A549 (cell line): ENCODE data around the gene ABCG4. TPM values are rescaled to one million over a fixed set of nuclear protein-coding genes. Genes with fewer than 3 reads are reported as not detected.
"Not testable (repeated sequence)": the region's sequence is repeated elsewhere in the genome, so short reads cannot be mapped to it uniquely, and the experiment has no call there.

Source experiments
- ATAC-seq, 2 experiments: fragments of 200-7000 bp in 1 of 2; fragments of >200 bp in 1 of 2; cut with Nextera tagmentation in 1 of 2; cut with Tn5 transposase in 1 of 2; 3 replicates each; pipeline versions ENCODE4 v1.8.0 to v1.9.1; 2018 to 2020; ENCODE audit warnings: mild to moderate bottlenecking in 1 of 2, moderate library complexity in 1 of 2
- CTCF ChIA-PET: fragments of 300-600 bp; sonication (Branson Sonifier 250); formaldehyde crosslinking; extraction: SDS; loops from one replicate; lab custom pipeline; 2021; ENCODE audit warnings: antibody characterized with exemption, inconsistent platforms; lab: Yijun Ruan, JAX
- POLR2A ChIA-PET: fragments of 350-600 bp; formaldehyde crosslinking; extraction: SDS; loops from one replicate; lab custom pipeline; 2021; ENCODE audit warnings: antibody characterized with exemption, inconsistent platforms; lab: Yijun Ruan, JAX
- DNase-seq, 2 experiments: peaks; one replicate each; pipeline versions ENCODE4 v3.0.0 to v3.0.0-alpha.2; 2011 to 2016; ENCODE audit warnings: low read depth in 1 of 2, low spot score in 1 of 2
- FAIRE-seq: peaks from 2 replicates; lab custom pipeline; 2011; peaks lifted over from hg19 to GRCh38; lab: Jason Lieb, UNC
- H3K27ac ChIP-seq, 2 experiments: fragments of >200 bp; sonication (Bioruptor Twin); formaldehyde crosslinking; 3 replicates each; pipeline ENCODE4 v1.5.1; 2016 to 2017
- H3K4me1 ChIP-seq: fragments of >200 bp; sonication (Bioruptor Twin); formaldehyde crosslinking; 3 replicates; pipeline ENCODE4 v1.6.1; 2016
- H3K4me2 ChIP-seq: fragments of >200 bp; sonication (Bioruptor Twin); formaldehyde crosslinking; 3 replicates; pipeline ENCODE4 v1.6.1; 2016
- H3K4me3 ChIP-seq: fragments of >200 bp; sonication (Bioruptor Twin); formaldehyde crosslinking; 3 replicates; pipeline ENCODE4 v1.5.1; 2016
- H3K9me3 ChIP-seq: fragments of >200 bp; sonication (Bioruptor Twin); formaldehyde crosslinking; 3 replicates; pipeline ENCODE4 v1.6.1; 2016
- CTCF ChIP-seq: fragments of >200 bp; sonication (Bioruptor Twin); formaldehyde crosslinking; IDR thresholded peaks from 3 replicates; pipeline ENCODE4 v1.5.1; 2016
- EHMT2 ChIP-seq: fragments of 200-600 bp; sonication (generic); IDR thresholded peaks from 2 replicates; pipeline ENCODE4 v1.6.1; 2016; ENCODE audit warnings: antibody characterized with exemption, low read depth, mild to moderate bottlenecking, moderate library complexity
- FOSB ChIP-seq: fragments of 250-450 bp; sonication (Bioruptor Pico); IDR thresholded peaks from 2 replicates; pipeline ENCODE4 v1.5.0; 2020; ENCODE audit warnings: mild to moderate bottlenecking, moderate library complexity
- HDAC2 ChIP-seq: fragments of 200-600 bp; sonication (generic); IDR thresholded peaks from 2 replicates; pipeline ENCODE4 v1.6.1; 2016
- JUN ChIP-seq, 2 experiments: fragments of >200 bp; sonication (Bioruptor Twin); formaldehyde crosslinking; IDR thresholded peaks; 2 replicates in 1 of 2; 3 replicates in 1 of 2; pipeline ENCODE4 v1.6.1; 2016 to 2017
- KDM1A ChIP-seq: fragments of 200-600 bp; sonication (generic); IDR thresholded peaks from 2 replicates; pipeline ENCODE4 v1.6.1; 2016; ENCODE audit warnings: low read depth, mild to moderate bottlenecking
- KDM5A ChIP-seq: fragments of 200-600 bp; sonication (generic); IDR thresholded peaks from 2 replicates; pipeline ENCODE4 v1.6.1; 2016; ENCODE audit warnings: antibody characterized with exemption, mild to moderate bottlenecking
- MYC ChIP-seq: IDR thresholded peaks from 2 replicates; pipeline ENCODE4 v1.6.1; 2012; ENCODE audit warnings: mild to moderate bottlenecking, inconsistent platforms, low read length, improper control_type of control experiment, borderline replicate concordance
- NR3C1 ChIP-seq: fragments of >200 bp; sonication (Bioruptor Twin); formaldehyde crosslinking; IDR thresholded peaks from 3 replicates; pipeline ENCODE4 v1.6.1; 2017
- PHF8 ChIP-seq: fragments of 200-600 bp; sonication (generic); IDR thresholded peaks from 2 replicates; pipeline ENCODE4 v1.6.1; 2016; ENCODE audit warnings: low read depth, mild to moderate bottlenecking, antibody characterized with exemption, moderate library complexity, borderline replicate concordance
- POLR2A ChIP-seq: IDR thresholded peaks from 2 replicates; pipeline ENCODE4 v1.6.1; 2012; ENCODE audit warnings: mild to moderate bottlenecking, low read length
- RAD21 ChIP-seq, 2 experiments: fragments of >200 bp in 1 of 2; sonication (Bioruptor Twin) in 1 of 2; formaldehyde crosslinking in 1 of 2; IDR thresholded peaks in 1 of 2; conservative IDR thresholded peaks in 1 of 2; 2 replicates in 1 of 2; 3 replicates in 1 of 2; pipeline ENCODE4 v1.6.1; 2012 to 2018; ENCODE audit warnings: inconsistent platforms in 1 of 2
- RNF2 ChIP-seq: fragments of 200-600 bp; sonication (generic); IDR thresholded peaks from 2 replicates; pipeline ENCODE4 v1.6.1; 2016; ENCODE audit warnings: low read depth, mild to moderate bottlenecking, antibody characterized with exemption, moderate library complexity, borderline replicate concordance
- USF2 ChIP-seq: fragments of 450-650 bp; IDR thresholded peaks from 2 replicates; pipeline ENCODE4 v1.6.1; 2014; ENCODE audit warnings: antibody characterized with exemption
- WGBS: methylation state at CpG from one replicate; pipeline ENCODE4 v1.1.6; 2017; ENCODE audit errors: missing lambda C conversion rate; 5-methylcytosine and 5-hydroxymethylcytosine counted together
- polyA plus RNA-seq, 4 experiments: library from polyadenylated mRNA; depleted of rRNA in 3 of 4; stranded (reverse); fragments of >200 nt; fragmentation: RNase III in 1 of 4; extraction: RNeasy Plus Mini Kit Qiagen cat#74134 plus additional on column Dnase treatment in 1 of 4; gene quantifications; 2 replicates in 3 of 4; 3 replicates in 1 of 4; pipeline ENCODE4 v1.2.3, GENCODE V29; 2011 to 2017
- TF ChIP-seq, protein P1 (sequence below): IDR thresholded peaks from 2 replicates; pipeline ENCODE4 v1.6.1; 2012

ABCG4 gene
- polyA plus RNA-seq, 2 of the 4 experiments (the other 2 are of a cell fraction): 0.10 to 0.44 TPM

DNA sequence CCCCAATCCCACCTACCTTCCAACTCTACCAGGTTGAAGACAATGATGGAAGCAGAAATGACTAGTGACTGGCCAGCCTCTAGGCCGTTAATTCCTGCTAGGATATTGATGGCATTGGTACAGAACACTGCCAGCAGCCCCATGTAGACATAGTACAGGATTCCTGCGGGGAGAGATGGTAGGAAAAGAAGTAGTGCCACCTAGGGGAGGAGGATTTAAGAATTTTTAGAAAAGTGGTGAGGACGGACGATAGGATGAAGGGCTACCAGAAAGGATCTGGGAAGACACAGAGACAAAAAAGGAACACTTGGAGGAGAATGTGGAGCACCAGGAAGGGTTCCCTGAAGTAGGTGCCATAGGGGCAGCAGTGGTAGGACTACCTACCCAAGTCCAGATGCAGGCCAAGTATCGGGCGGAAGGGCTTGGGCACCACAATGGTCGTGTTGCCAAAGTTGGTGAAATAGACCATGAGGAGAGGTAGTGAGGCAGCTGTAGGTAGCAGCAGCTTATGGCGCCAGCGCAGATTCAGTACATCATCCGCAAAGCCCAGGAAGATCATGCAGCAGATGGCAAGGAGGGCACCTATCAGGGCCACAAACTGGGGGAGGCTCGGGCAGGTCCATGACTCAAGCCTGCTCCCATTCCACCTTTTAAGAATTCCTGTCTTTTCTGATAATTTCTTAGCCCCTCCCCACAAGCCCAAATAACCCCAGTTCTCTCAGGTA lies 48.4 kb upstream of the ABCG4 start:
- FAIRE-seq: no peak
- POLR2A ChIA-PET: no interaction called here
- peak; percentile 52 for TF ChIP-seq CTCF
- peak; percentile 18 to 45; a peak in 2 of 5 replicates for TF ChIP-seq RAD21 (conservative IDR thresholded peaks at IDR 0.05 in 1 of 2, IDR thresholded peaks at IDR 0.05 in 1 of 2)
- TF ChIP-seq HDAC2: no peak
- TF ChIP-seq, protein P1, sequence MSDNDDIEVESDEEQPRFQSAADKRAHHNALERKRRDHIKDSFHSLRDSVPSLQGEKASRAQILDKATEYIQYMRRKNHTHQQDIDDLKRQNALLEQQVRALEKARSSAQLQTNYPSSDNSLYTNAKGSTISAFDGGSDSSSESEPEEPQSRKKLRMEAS: 0 out of 2 replicates have a peak, but pooled peaks have one; percentile 26
- no peak for TF ChIP-seq NR3C1

GRCh38 chr11:119100994-119101758 lies 47.7 kb upstream of the ABCG4 start:
- peak; percentile 31 to 65; a peak in 5 of 6 replicates for ATAC-seq
- Histone ChIP-seq H3K4me3 (peak overlapping the region; percentile 78), H3K4me1 (peaks cover 21% of the 10 kb centered on the region), H3K9me3 (no peaks in the 10 kb centered on the region), H3K27ac (peak overlapping the region; percentile 90 to 98), H3K4me2 (peak overlapping the region; percentile 99)
- ChIA-PET CTCF (interaction anchor here (1.1 to 1.9 kb wide), 7 partner anchors 11 to 104 kb away, joined by 3 to 11 read pairs (median 5); no protein-coding TSS in a partner anchor), POLR2A (interaction anchor here (0.6 to 2.0 kb wide), 7 partner anchors 10 to 68 kb away, joined by 3 to 27 read pairs (median 4); partner anchors contain the start of genes HINFP, HMBS and NLRX1)
- FAIRE-seq: no peak
- peak in 1 of 2 experiments; percentile 39 for DNase-seq
- TF ChIP-seq KDM1A: no peak
- TF ChIP-seq PHF8: 0 out of 2 replicates have a peak, but pooled peaks have one; percentile 28
- WGBS: under 1% methylated on average over 8 of the region's 29 CpGs

More for the DNA sequence above, 48.4 kb upstream of the ABCG4 start:
- CTCF ChIA-PET: interaction anchor here (0.7 to 1.4 kb wide), 8 partner anchors 11 to 96 kb away, joined by 3 to 9 read pairs (median 3); partner anchors contain the start of gene VPS11
- ATAC-seq: peak in 1 of 2 experiments; percentile 12; a peak in 3 of 6 replicates
- H3K4me3 ChIP-seq: peak overlapping the region; percentile 78
- no peaks in the 10 kb centered on the region for H3K9me3 ChIP-seq
- DNase-seq: peak; percentile 50 to 51
- H3K4me2 ChIP-seq: peak overlapping the region; percentile 99
- H3K4me1 ChIP-seq: peaks cover 26% of the 10 kb centered on the region
- 15% methylated on average over 11 of the region's 11 CpGs for WGBS
- H3K27ac ChIP-seq: peak overlapping the region; percentile 90 to 98

GRCh38 chr11:119101759-119102423 lies 47.0 kb upstream of the ABCG4 start, which contains the start of gene DPAGT1:
Gene DPAGT1 (minus strand): TSS chr11:119101853. CDS start chr11:119101655, 198 bp downstream.
- H3K4me2 ChIP-seq: peak within 1 kb of the TSS; percentile 99
- FAIRE-seq: no peak
- peaks cover 26% of the 10 kb centered on the region for H3K4me1 ChIP-seq
- TF ChIP-seq EHMT2 (no peak), MYC (peak; percentile 90), KDM5A (0 out of 2 replicates have a peak, but pooled peaks have one; percentile 31), JUN (IDR thresholded peaks at IDR 0.05) (peak; percentile 39 to 56; a peak in 2 of 5 replicates), USF2 (peak; percentile 89), POLR2A (peak; percentile 34; the same call in 1 of the 2 replicates), RNF2 (no peak), FOSB (CRISPR knock-in tag) (no peak)
- TF ChIP-seq, protein P1: peak; percentile 98
- 1% methylated on average over 32 of the region's 32 CpGs for WGBS
- peak; percentile 74 to 98 for DNase-seq
- peak; percentile 90 to 92 for ATAC-seq
- POLR2A ChIA-PET: interaction anchor here (0.6 to 2.0 kb wide), 7 partner anchors 10 to 67 kb away, joined by 3 to 27 read pairs (median 4); partner anchors contain the start of genes HINFP, HMBS and NLRX1
- CTCF ChIA-PET: interaction anchor here (0.6 to 1.9 kb wide), 14 partner anchors 11 to 236 kb away, joined by 3 to 11 read pairs (median 4); partner anchors contain the start of gene HINFP
- H3K9me3 ChIP-seq: no peaks in the 10 kb centered on the region
- H3K27ac ChIP-seq: peak within 1 kb of the TSS; percentile 90 to 98
- peak within 1 kb of the TSS; percentile 78 for H3K4me3 ChIP-seq

DNA sequence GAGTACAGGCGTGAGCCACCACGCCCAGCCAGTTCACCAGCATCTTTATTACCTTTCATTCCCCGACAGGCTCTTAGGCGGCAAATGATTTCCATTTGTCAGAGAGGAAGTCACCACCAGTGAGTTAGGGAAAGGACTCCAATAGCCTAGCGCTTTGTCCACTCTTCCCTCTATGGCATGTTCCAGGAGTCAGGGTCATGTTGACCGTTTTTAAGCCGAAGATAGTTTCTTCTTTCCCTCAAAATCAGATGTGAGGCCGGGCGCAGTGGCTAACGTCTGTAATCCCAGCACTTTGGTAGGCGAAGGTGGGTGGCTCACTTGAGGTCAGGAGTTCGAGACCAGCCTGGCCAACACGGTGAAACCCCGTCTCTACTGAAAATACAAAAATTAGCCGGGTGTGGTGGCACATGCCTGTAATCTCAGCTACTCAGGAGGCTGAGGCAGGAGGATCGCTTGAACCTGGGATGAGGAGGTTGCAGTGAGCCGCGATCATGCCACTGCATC lies 45.6 kb upstream of the ABCG4 start:
- not testable (repeated sequence) for DNase-seq, H3K9me3 ChIP-seq, ATAC-seq, FAIRE-seq
- WGBS: 74% methylated on average over 18 of the region's 18 CpGs
- peak overlapping the region; percentile 99 for H3K4me2 ChIP-seq
- CTCF ChIA-PET: interaction anchor here (1.3 to 1.9 kb wide), 9 partner anchors 9 to 235 kb away, joined by 3 to 11 read pairs (median 6); partner anchors contain the start of gene HINFP
- peaks cover 30% of the 10 kb centered on the region for H3K4me1 ChIP-seq
- POLR2A ChIA-PET: interaction anchor here (1.0 to 2.0 kb wide), 3 partner anchors 9 to 18 kb away, joined by 4 to 17 read pairs (median 10); partner anchors contain the start of gene HINFP
- peak overlapping the region; percentile 90 to 98 for H3K27ac ChIP-seq
- H3K4me3 ChIP-seq: peak overlapping the region; percentile 78
